Effector memory CD4-positive, alpha-beta T cell (primary cell): ENCODE measurements around the gene FOXN3.
"Not testable (repeated sequence)": the region's sequence is repeated elsewhere in the genome, so short reads cannot be mapped to it uniquely, and the experiment has no call there.

ENCODE experiments used
- DNase-seq, 3 donors: peaks; one replicate each; pipeline ENCODE4 v3.0.0-alpha.2; 2020
- H3K27ac ChIP-seq: 2 replicates; pipeline ENCODE4 v1.7.0; 2013; ENCODE audit warnings: mild to moderate bottlenecking, low read length, moderate library complexity; ENCODE audit not compliant: insufficient read depth, poor library complexity, severe bottlenecking
- H3K27me3 ChIP-seq: replicated peaks from 2 replicates; pipeline ENCODE4 v1.7.0; 2013; ENCODE audit warnings: mild to moderate bottlenecking, low read length; ENCODE audit not compliant: insufficient read depth, control insufficient read depth, poor library complexity, severe bottlenecking
- H3K36me3 ChIP-seq: 2 replicates; pipeline ENCODE4 v1.7.0; 2013; ENCODE audit warnings: mild to moderate bottlenecking, low read length, moderate library complexity; ENCODE audit not compliant: control insufficient read depth, insufficient read depth
- H3K4me1 ChIP-seq: 2 replicates; pipeline ENCODE4 v1.7.0; 2013; ENCODE audit warnings: low read length, mild to moderate bottlenecking; ENCODE audit not compliant: control insufficient read depth, insufficient read depth, poor library complexity, severe bottlenecking
- H3K4me3 ChIP-seq: 2 replicates; pipeline ENCODE4 v1.7.0; 2013; ENCODE audit warnings: low read length, low read depth, mild to moderate bottlenecking; ENCODE audit not compliant: insufficient read depth, poor library complexity, severe bottlenecking
- H3K9me3 ChIP-seq: 2 replicates; pipeline ENCODE4 v1.7.0; 2013; ENCODE audit warnings: mild to moderate bottlenecking, low read length, moderate library complexity; ENCODE audit not compliant: control insufficient read depth

Gene FOXN3

DNA sequence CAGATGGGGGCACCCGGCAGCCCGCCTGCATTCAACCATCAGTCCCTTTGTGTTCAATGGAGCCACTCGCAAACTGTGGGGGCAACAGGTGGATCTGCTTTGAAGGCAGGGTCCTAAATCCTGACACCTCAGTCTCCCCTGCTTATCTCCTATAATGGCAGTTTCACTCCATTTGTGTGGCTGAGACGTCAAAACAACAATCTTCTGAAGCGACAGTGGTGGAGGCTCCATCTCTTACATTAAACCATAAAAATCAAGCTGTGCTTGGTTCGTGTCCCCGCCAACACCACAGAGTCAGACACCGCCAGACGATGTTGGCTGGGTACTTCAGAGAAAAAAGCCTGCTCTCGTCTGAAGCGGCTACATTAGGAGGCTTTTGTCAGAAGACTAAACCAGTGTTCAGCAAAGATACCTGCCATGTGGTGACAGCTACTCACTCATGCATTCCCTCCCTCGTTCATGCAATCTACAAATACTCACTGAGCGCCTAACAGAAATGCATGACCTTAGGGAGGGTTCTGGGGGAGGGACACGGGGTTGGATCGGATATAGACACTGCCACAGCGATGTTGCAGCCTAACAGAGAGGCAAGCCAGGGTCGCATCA is 253.9 kb downstream of the FOXN3 start:
- Histone ChIP-seq H3K4me1 (no peaks in the 10 kb centered on the region), H3K4me3 (no peak overlapping the region), H3K9me3 (no peaks in the 10 kb centered on the region), H3K27me3 (no peaks in the 10 kb centered on the region), H3K27ac (no peak overlapping the region), H3K36me3 (peaks cover 25% of the 10 kb centered on the region)
- no peak for DNase-seq

DNA sequence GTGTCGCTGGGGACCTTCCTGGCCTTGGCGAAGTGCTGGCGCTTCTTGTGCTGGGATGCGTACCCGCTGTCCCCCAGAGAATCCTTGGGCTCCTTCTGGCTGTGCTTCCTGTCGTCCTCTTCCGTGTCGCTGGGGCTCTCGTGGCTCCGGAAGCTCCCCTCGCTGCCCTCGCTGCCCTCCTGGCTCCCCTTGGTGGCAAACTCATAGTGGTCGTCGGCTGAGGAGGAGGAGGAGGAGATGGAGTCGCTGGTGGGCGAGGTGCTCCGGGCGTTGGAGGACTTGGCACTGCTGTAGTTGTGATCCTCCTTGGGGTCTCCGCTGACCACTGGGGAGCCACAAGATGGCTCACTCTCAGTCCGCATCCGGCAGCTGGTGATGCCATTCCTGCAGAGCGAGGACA is 254.4 kb downstream of the FOXN3 start:
- H3K4me1 ChIP-seq, result no peaks in the 10 kb centered on the region
- H3K9me3 ChIP-seq, result no peaks in the 10 kb centered on the region
- no peaks in the 10 kb centered on the region for H3K27me3 ChIP-seq
- no peak for DNase-seq
- H3K27ac ChIP-seq, result no peak overlapping the region
- peaks cover 25% of the 10 kb centered on the region for H3K36me3 ChIP-seq
- H3K4me3 ChIP-seq, result no peak overlapping the region

DNA sequence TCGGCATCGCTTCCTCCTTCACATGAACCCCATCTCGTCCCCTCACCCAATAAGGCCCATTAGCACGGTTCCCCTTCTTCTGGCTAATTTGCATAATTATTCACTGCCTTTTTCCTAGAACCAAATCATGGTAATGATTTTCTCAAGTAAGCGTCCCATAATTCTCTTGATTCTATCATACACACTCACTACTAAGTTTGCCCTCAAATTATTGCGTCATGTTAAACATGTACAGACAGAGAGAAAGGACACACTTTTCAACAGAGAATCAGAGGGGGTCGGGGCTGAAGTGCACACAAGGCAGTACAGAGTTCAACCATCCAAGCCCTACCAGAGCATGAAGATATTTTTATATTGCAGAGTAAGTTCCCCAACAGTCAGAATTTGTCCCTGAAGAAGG is 256.6 kb downstream of the FOXN3 start:
- DNase-seq, result no peak
- Histone ChIP-seq H3K4me3 (no peak overlapping the region), H3K9me3 (no peaks in the 10 kb centered on the region), H3K27me3 (no peaks in the 10 kb centered on the region), H3K27ac (no peak overlapping the region), H3K36me3 (peaks cover 25% of the 10 kb centered on the region), H3K4me1 (no peaks in the 10 kb centered on the region)

DNA sequence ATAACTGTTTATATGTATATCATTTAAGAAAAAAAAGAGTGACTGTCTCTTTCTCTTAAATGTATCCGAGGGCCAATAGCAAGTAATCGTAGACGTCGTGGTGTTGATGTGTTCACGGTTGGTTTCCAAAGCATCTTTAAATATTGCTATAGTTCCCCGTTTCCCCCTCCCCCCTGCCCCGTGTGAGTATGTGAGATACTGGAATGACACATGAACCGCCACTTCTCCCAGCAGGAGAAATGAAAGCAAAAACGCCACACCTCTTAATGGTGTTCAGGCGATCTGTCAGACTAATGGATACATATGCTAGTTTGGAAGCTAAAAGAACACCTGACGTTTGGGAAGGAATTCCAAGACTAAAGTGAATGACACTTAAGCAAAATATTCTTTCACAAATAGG is 258.3 kb downstream of the FOXN3 start:
- no peak overlapping the region for H3K27ac ChIP-seq
- H3K4me1 ChIP-seq, result no peaks in the 10 kb centered on the region
- H3K27me3 ChIP-seq, result no peaks in the 10 kb centered on the region
- H3K9me3 ChIP-seq, result no peaks in the 10 kb centered on the region
- DNase-seq, result no peak
- no peak overlapping the region for H3K4me3 ChIP-seq
- peaks cover 25% of the 10 kb centered on the region for H3K36me3 ChIP-seq

DNA sequence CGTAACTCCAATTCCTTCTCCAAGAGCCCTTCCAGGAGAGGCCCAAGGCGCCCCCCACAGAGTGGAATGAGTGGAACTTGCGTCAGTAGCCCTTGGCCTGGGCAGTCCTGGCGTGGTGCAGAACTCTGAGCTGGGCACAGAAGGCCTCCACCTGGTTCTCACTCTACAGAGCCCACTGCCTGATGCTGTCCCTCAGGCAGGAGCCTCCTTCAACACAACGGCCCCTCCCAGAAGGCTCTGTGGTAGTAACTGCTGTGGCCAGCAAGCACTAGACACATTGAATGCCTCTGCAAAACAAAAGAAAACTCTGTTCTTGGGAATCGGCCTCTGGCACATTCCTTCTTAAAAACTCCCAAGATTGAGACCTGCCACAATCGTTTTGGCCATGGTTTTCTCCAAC is 258.9 kb downstream of the FOXN3 start:
- not testable (repeated sequence) for DNase-seq

DNA sequence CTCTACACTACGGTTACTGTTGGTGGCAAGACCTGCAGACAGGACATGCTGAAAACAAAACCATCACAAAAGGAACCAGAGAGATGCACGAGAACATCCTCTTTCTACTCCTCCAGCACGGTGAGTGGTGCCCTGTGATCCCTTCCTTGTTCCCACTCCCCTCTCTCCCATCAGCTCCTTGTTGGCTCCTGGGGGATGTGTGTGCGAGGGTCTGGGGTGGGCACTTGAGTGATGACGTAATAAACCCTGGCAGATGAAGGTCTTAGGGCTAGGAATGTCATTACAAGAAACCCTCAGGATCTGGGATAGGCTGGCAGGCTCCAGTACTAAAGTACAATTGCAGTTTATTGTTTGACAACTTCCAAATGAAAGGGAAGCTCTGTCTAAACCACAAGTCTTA is 261.5 kb downstream of the FOXN3 start:
- H3K4me1 ChIP-seq, result no peaks in the 10 kb centered on the region
- no peak overlapping the region for H3K27ac ChIP-seq
- no peak for DNase-seq
- no peaks in the 10 kb centered on the region for H3K9me3 ChIP-seq
- no peak overlapping the region for H3K4me3 ChIP-seq
- H3K27me3 ChIP-seq, result no peaks in the 10 kb centered on the region
- peaks cover 5% of the 10 kb centered on the region for H3K36me3 ChIP-seq

More for the DNA sequence above, 258.9 kb downstream of the FOXN3 start:
- H3K27me3 ChIP-seq, H3K9me3 ChIP-seq, H3K4me1 ChIP-seq, H3K27ac ChIP-seq, H3K4me3 ChIP-seq: not testable (repeated sequence)
- peaks cover 21% of the 10 kb centered on the region for H3K36me3 ChIP-seq

DNA sequence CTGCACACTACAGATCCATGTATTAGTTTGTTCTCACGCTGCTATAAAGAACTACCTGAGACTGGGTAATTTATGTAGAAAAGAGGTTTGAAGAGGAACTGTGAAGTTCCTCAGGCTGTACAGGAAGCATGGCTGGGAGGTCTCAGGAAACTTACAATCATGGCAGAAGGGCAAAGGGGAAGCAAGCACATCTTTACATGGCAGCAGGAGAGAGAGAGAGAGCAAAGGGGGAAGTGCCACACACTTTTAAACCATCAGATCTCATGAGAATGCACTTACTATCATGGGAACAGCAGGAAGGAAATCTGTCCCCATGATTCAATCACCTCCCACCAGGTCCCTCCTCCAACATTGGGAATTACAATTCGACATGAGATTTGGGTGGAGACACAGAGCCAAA is 265.3 kb downstream of the FOXN3 start:
- H3K4me3 ChIP-seq, result not testable (repeated sequence)

DNA sequence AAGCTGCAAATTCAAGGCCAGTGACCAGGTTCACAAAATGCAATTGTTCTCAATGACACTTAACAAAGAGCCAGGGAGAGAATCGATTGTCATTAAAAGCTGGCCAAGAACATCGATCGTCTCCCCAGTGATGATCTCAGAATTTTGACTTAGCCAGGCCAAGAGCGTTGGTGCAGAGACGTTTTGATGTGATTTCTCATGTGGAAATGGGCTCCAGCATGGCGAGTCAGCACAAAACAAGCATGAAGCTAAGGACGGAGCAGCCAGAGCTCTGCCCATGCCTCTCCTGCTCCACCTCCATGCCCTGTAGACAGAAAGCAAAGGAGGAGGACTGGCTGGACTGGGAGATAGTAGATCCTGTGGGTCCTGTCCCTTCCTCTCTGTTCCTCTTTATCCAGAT is 270.8 kb downstream of the FOXN3 start:
- H3K36me3 ChIP-seq, result no peaks in the 10 kb centered on the region
- no peak overlapping the region for H3K27ac ChIP-seq
- no peak for DNase-seq
- no peaks in the 10 kb centered on the region for H3K27me3 ChIP-seq
- no peak overlapping the region for H3K4me3 ChIP-seq
- no peaks in the 10 kb centered on the region for H3K4me1 ChIP-seq
- H3K9me3 ChIP-seq, result no peaks in the 10 kb centered on the region

More for the DNA sequence above, 265.3 kb downstream of the FOXN3 start:
- DNase-seq, H3K9me3 ChIP-seq, H3K4me1 ChIP-seq, H3K36me3 ChIP-seq, H3K27ac ChIP-seq, H3K27me3 ChIP-seq: not testable (repeated sequence)

DNA sequence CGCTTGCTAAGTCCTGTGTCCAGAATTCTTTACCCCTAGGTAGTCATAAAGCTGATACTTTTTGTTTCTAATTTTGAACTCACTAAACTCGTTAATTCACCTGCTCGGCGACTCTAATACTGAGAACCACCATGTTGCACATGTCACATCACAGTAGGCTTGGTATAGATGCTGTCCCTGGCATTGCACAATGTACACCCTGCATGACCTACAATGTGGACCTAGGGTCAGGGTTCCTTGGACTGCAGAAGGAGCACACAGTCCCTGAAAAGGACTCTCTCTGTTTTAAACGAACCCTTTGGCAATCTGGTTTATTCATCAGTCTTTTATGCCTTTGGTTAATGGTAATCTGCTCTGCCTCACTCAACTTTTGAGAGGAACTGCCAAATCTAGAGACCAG is 272.4 kb downstream of the FOXN3 start:
- no peaks in the 10 kb centered on the region for H3K27me3 ChIP-seq
- H3K9me3 ChIP-seq, result no peaks in the 10 kb centered on the region
- H3K4me3 ChIP-seq, result no peak overlapping the region
- H3K36me3 ChIP-seq, result no peaks in the 10 kb centered on the region
- no peak for DNase-seq
- no peaks in the 10 kb centered on the region for H3K4me1 ChIP-seq
- no peak overlapping the region for H3K27ac ChIP-seq

DNA sequence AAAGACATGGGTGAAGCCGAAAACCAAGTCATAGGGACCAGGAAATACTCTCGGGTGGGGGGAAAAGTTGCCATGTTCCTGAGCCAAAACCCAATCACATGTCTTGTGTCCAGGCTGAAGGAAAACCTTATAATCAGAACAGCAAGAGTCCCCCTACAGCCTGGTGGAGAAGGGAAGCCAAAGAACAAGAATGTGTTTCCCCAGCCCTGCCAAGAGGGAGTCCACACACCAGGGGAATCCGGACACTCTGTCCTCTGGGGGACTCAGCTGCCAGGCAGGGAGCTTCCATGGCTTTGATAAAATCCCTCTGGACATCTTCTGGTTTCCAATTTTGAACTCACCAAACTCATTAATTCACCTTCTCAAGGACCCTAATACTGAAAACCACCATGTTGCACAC is 273.0 kb downstream of the FOXN3 start:
- Histone ChIP-seq H3K27ac (no peak overlapping the region), H3K9me3 (no peaks in the 10 kb centered on the region), H3K4me3 (no peak overlapping the region), H3K27me3 (no peaks in the 10 kb centered on the region), H3K4me1 (no peaks in the 10 kb centered on the region), H3K36me3 (no peaks in the 10 kb centered on the region)
- DNase-seq, result no peak
